Left colon (tissue), 2 donors: Measurements from ENCODE around the gene PIP4K2B. TPM values are rescaled to one million over a fixed set of nuclear protein-coding genes. Genes with fewer than 3 reads are reported as not detected.
A peak's percentile ranks its signal among the peaks of the same experiment; 100 is the strongest.

Source experiments
- ATAC-seq: fragments of 200-7000 bp; cut with Tn5 transposase; one replicate; pipeline ENCODE4 v1.9.1; 2020; ENCODE audit warnings: mild to moderate bottlenecking, moderate library complexity
- DNase-seq, 2 donors: peaks; one replicate each; pipeline ENCODE4 v3.0.0-alpha.2; 2020
- intact Hi-C, 2 donors: fragments of 100-400 bp; cut with DNase I in 1 of 2; cut with micrococcal nuclease in 1 of 2; formaldehyde crosslinking; loops; one replicate each; pipeline versions ENCODE4 v1.11.2 to v1.14.0; 2022; cut with DNase I, micrococcal nuclease
- total RNA-seq, 2 donors: library from RNA; stranded (reverse); fragmentation: NEBNext Ultra II Directional; extraction: Animal tissue kit (Norgen Biotek cat#: 25700); gene quantifications; one replicate each; pipeline ENCODE4 v1.2.1, GENCODE V29; 2021
- donor health status: DM: no; HTN: no; CAD: no.
- donor health status: DM: yes; HTN: yes; CAD: no.

The PIP4K2B gene
- total RNA-seq, 2 donors from 2014 or later, result 14.1 to 18.5 TPM

- ATAC-seq (peak; percentile 37), DNase-seq (peak; percentile 94 to 95)
- intact Hi-C loops, result no loop called here
Observed at GRCh38 chr17:38748149-38748891, 51.0 kb downstream of the PIP4K2B start, which contains the start of gene PCGF2. Gene PCGF2, minus strand, starts transcription at chr17:38748336. Its CDS starts 7,934 bp downstream, at chr17:38740402.

- DNase-seq, result peak; percentile 60 to 70
- intact Hi-C loops, result no loop called here
- no peak for ATAC-seq
Observed at GRCh38 chr17:38747463-38748148, 51.8 kb downstream of the PIP4K2B start.

GRCh38 chr17:38746849-38747462, 52.4 kb downstream of the PIP4K2B start:
- DNase-seq (peak; percentile 26 to 32), ATAC-seq (no peak)
- intact Hi-C loops, result no loop called here

GRCh38 chr17:38746004-38746848, 53.1 kb downstream of the PIP4K2B start:
- peak; percentile 13 to 29 for DNase-seq
- no peak for ATAC-seq
- intact Hi-C loops, result no loop called here

- DNase-seq, result peak in 1 of 2 donors; percentile 43
- intact Hi-C loops, result no loop called here
Observed at GRCh38 chr17:38745545-38745944, 53.8 kb downstream of the PIP4K2B start.

GRCh38 chr17:38743556-38744171, 55.7 kb downstream of the PIP4K2B start:
- ATAC-seq (no peak), DNase-seq (peak; percentile 14 to 33)
- intact Hi-C loops, result no loop called here

More at GRCh38 chr17:38745545-38745944, 53.8 kb downstream of the PIP4K2B start:
- no peak for ATAC-seq

GRCh38 chr17:38742411-38743308, 56.7 kb downstream of the PIP4K2B start:
- intact Hi-C loops, result no loop called here
- peak; percentile 53 to 79 for DNase-seq
- ATAC-seq, result peak; percentile 67

GRCh38 chr17:38741921-38742410, 57.4 kb downstream of the PIP4K2B start:
- peak; percentile 78 for ATAC-seq
- DNase-seq, result peak; percentile 73 to 83
- intact Hi-C loops, result no loop called here

GRCh38 chr17:38741461-38741860, 57.9 kb downstream of the PIP4K2B start:
- intact Hi-C loops, result no loop called here
- DNase-seq (no peak), ATAC-seq (no peak)

- ATAC-seq (no peak), DNase-seq (no peak)
- intact Hi-C loops, result no loop called here
Observed at GRCh38 chr17:38740806-38741205, 58.5 kb downstream of the PIP4K2B start.

GRCh38 chr17:38740044-38740443, 59.3 kb downstream of the PIP4K2B start:
- no peak for ATAC-seq
- intact Hi-C loops, result no loop called here
- no peak for DNase-seq

GRCh38 chr17:38739305-38739704, 60.1 kb downstream of the PIP4K2B start:
- peak in 1 of 2 donors; percentile 44 for DNase-seq
- intact Hi-C loops, result no loop called here
- peak; percentile 34 for ATAC-seq

GRCh38 chr17:38738686-38739085, 60.7 kb downstream of the PIP4K2B start:
- no peak for DNase-seq
- intact Hi-C loops, result no loop called here
- ATAC-seq, result no peak

- ATAC-seq (no peak), DNase-seq (no peak)
- intact Hi-C loops, result no loop called here
Observed at GRCh38 chr17:38738007-38738662, 61.2 kb downstream of the PIP4K2B start.

GRCh38 chr17:38735161-38735997, 64.0 kb downstream of the PIP4K2B start:
- intact Hi-C loops, result no loop called here

More at GRCh38 chr17:38735161-38735997, 64.0 kb downstream of the PIP4K2B start:
- DNase-seq (peak; percentile 53 to 69), ATAC-seq (no peak)
